K562 (cell line): ENCODE measurements around the gene TMPRSS9. TPM values are rescaled to one million over a fixed set of nuclear protein-coding genes. Genes with fewer than 3 reads are reported as not detected.

Experiments used
- BRD9 ChIP-seq: fragments of 450-650 bp; IDR thresholded peaks from 2 replicates; pipeline ENCODE4 v1.6.1; 2018; ENCODE audit warnings: low read depth; ENCODE audit not compliant: partially characterized antibody
- MTA1 ChIP-seq: fragments of 450-650 bp; IDR thresholded peaks from 2 replicates; pipeline ENCODE4 v1.6.1; 2017; ENCODE audit warnings: borderline replicate concordance
- SMAD3 ChIP-seq: fragments of 450-650 bp; formaldehyde crosslinking; conservative IDR thresholded peaks from 2 replicates; pipeline ENCODE4 v1.4.0; 2020; ENCODE audit warnings: mild to moderate bottlenecking
- ZNF274 ChIP-seq: IDR thresholded peaks from 2 replicates; pipeline ENCODE4 v1.6.1; 2011; ENCODE audit warnings: low read depth, mild to moderate bottlenecking, low read length, moderate library complexity, borderline replicate concordance
- ZNF644 ChIP-seq: fragments of 200-800 bp; sonication (Bioruptor generic); IDR thresholded peaks from 2 replicates; pipeline ENCODE4 v1.6.1; 2016; ENCODE audit warnings: low read depth, missing genetic modification characterization, missing compliant biosample characterization
- ZNF830 ChIP-seq: fragments of 250-450 bp; sonication (Bioruptor Pico); IDR thresholded peaks from 2 replicates; pipeline ENCODE4 v1.5.0; 2021; ENCODE audit warnings: mild to moderate bottlenecking
- ZSCAN32 ChIP-seq: fragments of 450-650 bp; formaldehyde crosslinking; IDR thresholded peaks from 2 replicates; pipeline ENCODE4 v1.4.0; 2020; ENCODE audit warnings: mild to moderate bottlenecking, moderate library complexity
- polyA plus RNA-seq, 8 experiments: library from polyadenylated mRNA; depleted of rRNA in 4 of 8; stranded (reverse) in 5 of 8; unstranded in 3 of 8; fragments of >200 nt; fragmentation: Nextera tagmentation in 2 of 8; fragmentation: Illumina TruSeq in 1 of 8; extraction: Ambion mirVana in 2 of 8; extraction: Trizol in 1 of 8; gene quantifications; 2 replicates each; pipeline versions ENCODE4 v1.2.1 to v1.2.3, GENCODE V29; 2011 to 2014; ENCODE audit warnings: inconsistent platforms in 1 of 8, missing spikeins in 1 of 8
- total RNA-seq, 7 experiments: library from RNA; depleted of rRNA in 6 of 7; stranded (reverse); fragments of >200 nt in 6 of 7; fragmentation: Illumina TruSeq in 2 of 7; extraction: Trizol in 2 of 7; gene quantifications; 2 replicates each; pipeline versions ENCODE4 v1.2.1 to v1.2.3, GENCODE V29; 2011 to 2021; ENCODE audit warnings: low replicate concordance in 1 of 7
- TF ChIP-seq, protein P1 (sequence below): conservative IDR thresholded peaks from 2 replicates; pipeline ENCODE4 v1.6.1; 2011; ENCODE audit warnings: low read depth, mild to moderate bottlenecking, low read length; ENCODE audit not compliant: control insufficient read depth
- TF ChIP-seq, protein P2 (sequence below): fragments of 450-650 bp; IDR thresholded peaks from 2 replicates; pipeline ENCODE4 v1.6.1; 2016; ENCODE audit warnings: low read depth
- TF ChIP-seq, protein P3 (sequence below): sonication (generic); formaldehyde crosslinking; IDR thresholded peaks from 2 replicates; pipeline ENCODE4 v1.5.0; 2020; ENCODE audit warnings: missing genetic modification reagents

The TMPRSS9 gene
- total and polyA plus RNA-seq, 9 of the 15 experiments (the other 6 are each of a cell fraction or from before 2014, with no cell fraction given): 0.01 to 0.03 TPM; not detected in 7

DNA sequence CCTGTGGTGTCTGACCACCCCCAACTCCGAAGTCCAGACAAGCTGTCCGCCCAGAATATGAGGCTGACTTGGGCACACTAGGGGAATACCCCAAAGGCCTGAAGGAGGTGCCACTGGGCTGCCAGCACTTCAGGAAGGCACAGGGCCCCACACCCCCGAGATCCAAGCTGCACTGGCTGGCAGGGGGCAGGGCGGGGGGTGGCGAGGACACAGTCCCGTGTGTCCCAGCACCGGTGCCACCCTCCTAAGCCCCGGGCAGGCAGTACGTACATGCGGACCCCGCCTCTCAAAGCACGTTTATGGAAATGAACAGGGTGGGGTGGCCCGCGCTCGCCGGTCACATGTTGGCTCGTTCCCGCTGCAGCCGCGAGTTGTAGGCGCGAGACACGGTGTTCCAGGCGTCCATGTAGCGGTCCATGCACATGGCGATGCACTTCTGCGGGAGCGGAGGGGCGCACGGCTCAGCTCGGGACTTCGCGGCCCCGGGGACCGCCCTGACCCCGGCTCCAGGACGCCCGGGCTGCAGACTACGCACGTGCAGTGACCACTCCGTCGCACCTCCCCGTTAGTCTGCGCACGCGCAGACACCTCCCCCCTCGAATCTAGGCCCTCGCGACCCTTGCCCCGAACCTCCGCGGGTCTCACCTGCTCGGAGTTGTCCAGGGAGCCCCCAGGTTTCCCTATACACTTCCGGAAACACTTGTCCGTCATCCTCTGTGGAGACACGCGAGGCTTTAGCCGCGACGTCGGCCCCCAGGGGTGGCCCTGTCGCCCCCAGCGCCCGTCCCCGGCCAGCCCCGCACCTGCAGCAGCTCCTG, 66.8 kb downstream of the TMPRSS9 start (continued):
- TF ChIP-seq, protein P1, sequence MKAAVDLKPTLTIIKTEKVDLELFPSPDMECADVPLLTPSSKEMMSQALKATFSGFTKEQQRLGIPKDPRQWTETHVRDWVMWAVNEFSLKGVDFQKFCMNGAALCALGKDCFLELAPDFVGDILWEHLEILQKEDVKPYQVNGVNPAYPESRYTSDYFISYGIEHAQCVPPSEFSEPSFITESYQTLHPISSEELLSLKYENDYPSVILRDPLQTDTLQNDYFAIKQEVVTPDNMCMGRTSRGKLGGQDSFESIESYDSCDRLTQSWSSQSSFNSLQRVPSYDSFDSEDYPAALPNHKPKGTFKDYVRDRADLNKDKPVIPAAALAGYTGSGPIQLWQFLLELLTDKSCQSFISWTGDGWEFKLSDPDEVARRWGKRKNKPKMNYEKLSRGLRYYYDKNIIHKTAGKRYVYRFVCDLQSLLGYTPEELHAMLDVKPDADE: peak; percentile 36
- TF ChIP-seq SMAD3 (CRISPR knock-in tag): no peak
- no peak for TF ChIP-seq ZSCAN32 (CRISPR knock-in tag)
- TF ChIP-seq ZNF644 (tag): no peak
- peak; percentile 60 for TF ChIP-seq ZNF830
- no peak for TF ChIP-seq ZNF274
- TF ChIP-seq BRD9: no peak
- TF ChIP-seq, protein P2, sequence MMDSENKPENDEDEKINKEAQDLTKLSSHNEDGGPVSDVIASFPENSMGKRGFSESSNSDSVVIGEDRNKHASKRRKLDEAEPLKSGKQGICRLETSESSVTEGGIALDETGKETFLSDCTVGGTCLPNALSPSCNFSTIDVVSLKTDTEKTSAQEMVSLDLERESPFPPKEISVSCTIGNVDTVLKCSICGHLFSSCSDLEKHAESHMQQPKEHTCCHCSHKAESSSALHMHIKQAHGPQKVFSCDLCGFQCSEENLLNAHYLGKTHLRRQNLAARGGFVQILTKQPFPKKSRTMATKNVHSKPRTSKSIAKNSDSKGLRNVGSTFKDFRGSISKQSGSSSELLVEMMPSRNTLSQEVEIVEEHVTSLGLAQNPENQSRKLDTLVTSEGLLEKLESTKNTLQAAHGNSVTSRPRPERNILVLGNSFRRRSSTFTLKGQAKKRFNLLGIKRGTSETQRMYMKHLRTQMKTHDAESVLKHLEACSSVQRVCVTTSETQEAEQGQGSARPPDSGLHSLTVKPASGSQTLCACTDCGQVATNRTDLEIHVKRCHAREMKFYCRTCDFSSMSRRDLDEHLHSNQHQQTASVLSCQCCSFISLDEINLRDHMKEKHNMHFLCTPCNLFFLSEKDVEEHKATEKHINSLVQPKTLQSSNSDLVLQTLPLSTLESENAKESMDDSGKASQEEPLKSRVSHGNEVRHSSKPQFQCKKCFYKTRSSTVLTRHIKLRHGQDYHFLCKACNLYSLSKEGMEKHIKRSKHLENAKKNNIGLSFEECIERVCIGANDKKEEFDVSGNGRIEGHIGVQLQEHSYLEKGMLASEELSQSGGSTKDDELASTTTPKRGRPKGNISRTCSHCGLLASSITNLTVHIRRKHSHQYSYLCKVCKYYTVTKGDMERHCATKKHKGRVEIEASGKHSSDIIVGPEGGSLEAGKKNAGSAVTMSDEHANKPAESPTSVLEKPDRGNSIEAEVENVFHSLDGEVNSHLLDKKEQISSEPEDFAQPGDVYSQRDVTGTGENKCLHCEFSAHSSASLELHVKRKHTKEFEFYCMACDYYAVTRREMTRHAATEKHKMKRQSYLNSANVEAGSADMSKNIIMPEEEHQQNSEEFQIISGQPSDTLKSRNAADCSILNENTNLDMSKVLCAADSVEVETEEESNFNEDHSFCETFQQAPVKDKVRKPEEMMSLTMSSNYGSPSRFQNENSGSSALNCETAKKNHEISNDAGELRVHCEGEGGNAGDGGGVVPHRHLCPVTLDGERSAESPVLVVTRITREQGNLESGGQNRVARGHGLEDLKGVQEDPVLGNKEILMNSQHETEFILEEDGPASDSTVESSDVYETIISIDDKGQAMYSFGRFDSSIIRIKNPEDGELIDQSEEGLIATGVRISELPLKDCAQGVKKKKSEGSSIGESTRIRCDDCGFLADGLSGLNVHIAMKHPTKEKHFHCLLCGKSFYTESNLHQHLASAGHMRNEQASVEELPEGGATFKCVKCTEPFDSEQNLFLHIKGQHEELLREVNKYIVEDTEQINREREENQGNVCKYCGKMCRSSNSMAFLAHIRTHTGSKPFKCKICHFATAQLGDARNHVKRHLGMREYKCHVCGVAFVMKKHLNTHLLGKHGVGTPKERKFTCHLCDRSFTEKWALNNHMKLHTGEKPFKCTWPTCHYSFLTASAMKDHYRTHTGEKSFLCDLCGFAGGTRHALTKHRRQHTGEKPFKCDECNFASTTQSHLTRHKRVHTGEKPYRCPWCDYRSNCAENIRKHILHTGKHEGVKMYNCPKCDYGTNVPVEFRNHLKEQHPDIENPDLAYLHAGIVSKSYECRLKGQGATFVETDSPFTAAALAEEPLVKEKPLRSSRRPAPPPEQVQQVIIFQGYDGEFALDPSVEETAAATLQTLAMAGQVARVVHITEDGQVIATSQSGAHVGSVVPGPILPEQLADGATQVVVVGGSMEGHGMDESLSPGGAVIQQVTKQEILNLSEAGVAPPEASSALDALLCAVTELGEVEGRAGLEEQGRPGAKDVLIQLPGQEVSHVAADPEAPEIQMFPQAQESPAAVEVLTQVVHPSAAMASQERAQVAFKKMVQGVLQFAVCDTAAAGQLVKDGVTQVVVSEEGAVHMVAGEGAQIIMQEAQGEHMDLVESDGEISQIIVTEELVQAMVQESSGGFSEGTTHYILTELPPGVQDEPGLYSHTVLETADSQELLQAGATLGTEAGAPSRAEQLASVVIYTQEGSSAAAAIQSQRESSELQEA: no peak
- TF ChIP-seq, protein P3, sequence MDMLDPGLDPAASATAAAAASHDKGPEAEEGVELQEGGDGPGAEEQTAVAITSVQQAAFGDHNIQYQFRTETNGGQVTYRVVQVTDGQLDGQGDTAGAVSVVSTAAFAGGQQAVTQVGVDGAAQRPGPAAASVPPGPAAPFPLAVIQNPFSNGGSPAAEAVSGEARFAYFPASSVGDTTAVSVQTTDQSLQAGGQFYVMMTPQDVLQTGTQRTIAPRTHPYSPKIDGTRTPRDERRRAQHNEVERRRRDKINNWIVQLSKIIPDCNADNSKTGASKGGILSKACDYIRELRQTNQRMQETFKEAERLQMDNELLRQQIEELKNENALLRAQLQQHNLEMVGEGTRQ (CRISPR knock-in tag): peak; percentile 59
- no peak for TF ChIP-seq MTA1
